OCI-LY3 (cell line): ENCODE results near the gene KRTAP12-1.

Experiments
- H2AFZ ChIP-seq: fragments of 200-600, 300-600 bp; shearing (Covaris generic); 2 replicates; pipeline ENCODE4 v1.6.0; 2014; ENCODE audit warnings: antibody characterized with exemption, low read depth, low read length
- H3K27ac ChIP-seq: fragments of 200-600, 300-600 bp; sonication (generic); 2 replicates; pipeline ENCODE4 v1.5.1; 2014; ENCODE audit warnings: mild to moderate bottlenecking, low read length, moderate library complexity, mixed read lengths
- H3K27me3 ChIP-seq: fragments of 200-600, 300-600 bp; sonication (generic); 2 replicates; pipeline ENCODE4 v1.6.1; 2014; ENCODE audit warnings: low read depth, low read length, mixed read lengths
- H3K36me3 ChIP-seq: fragments of 200-600, 300-600 bp; sonication (generic); replicated peaks from 2 replicates; pipeline ENCODE3; 2014; ENCODE audit warnings: low read depth, low read length, mixed read lengths
- H3K4me1 ChIP-seq: fragments of 300-600, 200-600 bp; sonication (generic); 2 replicates; pipeline ENCODE4 v1.6.1; 2014; ENCODE audit warnings: low read length, mixed read lengths
- H3K4me2 ChIP-seq: fragments of 200-600, 300-600 bp; sonication (generic); 2 replicates; pipeline ENCODE4 v1.6.1; 2014; ENCODE audit warnings: low read length, mixed read lengths
- H3K4me3 ChIP-seq: fragments of 300-600, 200-600 bp; sonication (generic); 2 replicates; pipeline ENCODE4 v1.5.1; 2014; ENCODE audit warnings: antibody characterized with exemption, mild to moderate bottlenecking, low read length, moderate library complexity
- H3K79me2 ChIP-seq: fragments of 300-600, 200-600 bp; shearing (Covaris generic); 2 replicates; pipeline ENCODE4 v1.6.1; 2014; ENCODE audit warnings: mild to moderate bottlenecking, low read length, mixed read lengths
- H3K9ac ChIP-seq: fragments of 300-600, 200-600 bp; shearing (Covaris generic); 2 replicates; pipeline ENCODE4 v1.6.0; 2014; ENCODE audit warnings: mild to moderate bottlenecking, low read length, moderate library complexity
- H3K9me3 ChIP-seq: fragments of 200-600, 300-600 bp; shearing (Covaris generic); 2 replicates; pipeline ENCODE4 v1.6.1; 2014; ENCODE audit warnings: low read length, mixed read lengths; ENCODE audit not compliant: insufficient read depth
- H4K20me1 ChIP-seq: fragments of 200-600, 300-600 bp; sonication (generic); 2 replicates; pipeline ENCODE4 v1.6.1; 2016; ENCODE audit warnings: low read length, mixed read lengths; ENCODE audit not compliant: insufficient read depth
- EZH2phosphoT487 ChIP-seq: fragments of 200-600 bp; shearing (Covaris generic); IDR thresholded peaks from 2 replicates; pipeline ENCODE4 v1.6.1; 2018; ENCODE audit warnings: antibody characterized with exemption, mixed run types, low read depth
- TF ChIP-seq, protein P1 (sequence below): fragments of 200-600, 300-600 bp; sonication (generic); IDR thresholded peaks from 2 replicates; pipeline ENCODE4 v1.5.1; 2014; ENCODE audit warnings: antibody characterized with exemption, low read length, low read depth

KRTAP12-1 gene

DNA sequence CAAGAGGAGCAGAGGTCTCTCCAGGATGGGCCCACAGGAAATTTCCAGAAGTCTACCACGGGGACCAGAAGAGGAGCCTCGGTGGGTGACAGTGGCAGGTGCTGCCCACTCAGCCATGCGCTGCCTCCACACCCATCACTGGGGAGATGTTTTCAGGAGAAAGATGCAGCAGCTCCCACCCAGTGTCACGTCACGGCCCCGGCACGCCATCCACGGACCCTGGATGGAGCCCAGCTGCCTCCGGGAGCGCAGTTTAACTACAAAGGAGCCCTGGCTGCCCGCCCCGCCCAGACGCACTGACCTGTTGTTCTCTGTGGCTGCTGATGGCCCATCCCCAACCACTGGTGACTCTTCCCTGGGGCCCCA lies 22.7 kb upstream of the KRTAP12-1 start:
- Histone ChIP-seq H3K79me2 (no peaks in the 10 kb centered on the region), H3K4me1 (no peaks in the 10 kb centered on the region), H3K36me3 (no peaks in the 10 kb centered on the region), H2AFZ (no peak overlapping the region), H4K20me1 (no peaks in the 10 kb centered on the region), H3K9ac (no peak overlapping the region), H3K4me3 (no peak overlapping the region), H3K4me2 (no peak overlapping the region), H3K9me3 (no peaks in the 10 kb centered on the region), H3K27ac (no peak overlapping the region), H3K27me3 (no peaks in the 10 kb centered on the region)
- TF ChIP-seq, protein P1, sequence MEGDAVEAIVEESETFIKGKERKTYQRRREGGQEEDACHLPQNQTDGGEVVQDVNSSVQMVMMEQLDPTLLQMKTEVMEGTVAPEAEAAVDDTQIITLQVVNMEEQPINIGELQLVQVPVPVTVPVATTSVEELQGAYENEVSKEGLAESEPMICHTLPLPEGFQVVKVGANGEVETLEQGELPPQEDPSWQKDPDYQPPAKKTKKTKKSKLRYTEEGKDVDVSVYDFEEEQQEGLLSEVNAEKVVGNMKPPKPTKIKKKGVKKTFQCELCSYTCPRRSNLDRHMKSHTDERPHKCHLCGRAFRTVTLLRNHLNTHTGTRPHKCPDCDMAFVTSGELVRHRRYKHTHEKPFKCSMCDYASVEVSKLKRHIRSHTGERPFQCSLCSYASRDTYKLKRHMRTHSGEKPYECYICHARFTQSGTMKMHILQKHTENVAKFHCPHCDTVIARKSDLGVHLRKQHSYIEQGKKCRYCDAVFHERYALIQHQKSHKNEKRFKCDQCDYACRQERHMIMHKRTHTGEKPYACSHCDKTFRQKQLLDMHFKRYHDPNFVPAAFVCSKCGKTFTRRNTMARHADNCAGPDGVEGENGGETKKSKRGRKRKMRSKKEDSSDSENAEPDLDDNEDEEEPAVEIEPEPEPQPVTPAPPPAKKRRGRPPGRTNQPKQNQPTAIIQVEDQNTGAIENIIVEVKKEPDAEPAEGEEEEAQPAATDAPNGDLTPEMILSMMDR = no peak

DNA sequence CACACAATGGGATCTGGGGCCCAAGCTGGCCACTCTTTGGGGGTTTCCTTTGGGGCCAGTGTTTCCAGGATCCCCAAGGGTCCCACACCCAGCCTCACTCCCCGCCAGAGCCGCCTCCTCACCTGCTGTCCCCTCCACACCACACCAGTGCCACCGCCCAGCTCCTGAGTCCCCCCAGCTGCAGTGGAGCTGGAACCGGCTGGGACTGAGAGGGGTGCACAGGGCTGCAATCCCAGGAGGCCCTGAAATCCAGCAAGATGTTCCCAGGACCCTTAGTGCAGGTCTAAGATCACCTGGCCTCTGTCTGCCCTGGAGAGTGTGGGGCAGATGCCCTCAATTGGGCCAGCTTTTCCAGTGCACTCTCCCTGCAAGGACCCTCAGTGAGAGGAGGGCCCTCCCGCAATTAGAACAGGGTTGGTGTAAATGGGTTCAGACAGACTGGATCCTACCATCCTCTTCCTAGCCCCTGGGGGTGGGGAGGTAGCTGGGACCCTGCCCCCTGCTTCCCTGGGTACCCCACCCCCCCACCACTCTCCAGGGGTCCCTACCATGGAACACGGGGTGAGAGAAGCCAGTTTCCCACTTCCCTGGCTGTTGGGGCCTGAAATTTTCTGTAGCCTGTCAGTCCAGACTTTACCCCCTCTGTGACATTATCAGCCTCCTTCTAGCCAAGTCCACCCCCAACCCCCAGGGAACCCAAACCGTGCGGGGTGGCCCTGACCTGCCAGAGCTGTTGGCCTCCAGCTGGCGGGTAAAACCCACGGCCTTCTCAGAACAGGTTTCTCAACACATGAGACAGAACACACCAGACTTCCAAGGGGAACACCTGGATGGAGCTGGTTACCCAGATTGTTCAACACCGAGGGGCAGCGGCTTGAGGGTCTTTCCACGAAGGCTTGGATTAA lies 22.0 kb upstream of the KRTAP12-1 start:
- Histone ChIP-seq H3K79me2 (no peaks in the 10 kb centered on the region), H3K27ac (no peak overlapping the region), H3K4me2 (no peak overlapping the region), H3K9me3 (no peaks in the 10 kb centered on the region), H3K4me3 (no peak overlapping the region), H3K27me3 (no peaks in the 10 kb centered on the region), H4K20me1 (no peaks in the 10 kb centered on the region), H3K4me1 (no peaks in the 10 kb centered on the region), H2AFZ (no peak overlapping the region), H3K9ac (no peak overlapping the region), H3K36me3 (no peaks in the 10 kb centered on the region)
- no peak for TF ChIP-seq EZH2phosphoT487
- TF ChIP-seq, protein P1 = no peak

DNA sequence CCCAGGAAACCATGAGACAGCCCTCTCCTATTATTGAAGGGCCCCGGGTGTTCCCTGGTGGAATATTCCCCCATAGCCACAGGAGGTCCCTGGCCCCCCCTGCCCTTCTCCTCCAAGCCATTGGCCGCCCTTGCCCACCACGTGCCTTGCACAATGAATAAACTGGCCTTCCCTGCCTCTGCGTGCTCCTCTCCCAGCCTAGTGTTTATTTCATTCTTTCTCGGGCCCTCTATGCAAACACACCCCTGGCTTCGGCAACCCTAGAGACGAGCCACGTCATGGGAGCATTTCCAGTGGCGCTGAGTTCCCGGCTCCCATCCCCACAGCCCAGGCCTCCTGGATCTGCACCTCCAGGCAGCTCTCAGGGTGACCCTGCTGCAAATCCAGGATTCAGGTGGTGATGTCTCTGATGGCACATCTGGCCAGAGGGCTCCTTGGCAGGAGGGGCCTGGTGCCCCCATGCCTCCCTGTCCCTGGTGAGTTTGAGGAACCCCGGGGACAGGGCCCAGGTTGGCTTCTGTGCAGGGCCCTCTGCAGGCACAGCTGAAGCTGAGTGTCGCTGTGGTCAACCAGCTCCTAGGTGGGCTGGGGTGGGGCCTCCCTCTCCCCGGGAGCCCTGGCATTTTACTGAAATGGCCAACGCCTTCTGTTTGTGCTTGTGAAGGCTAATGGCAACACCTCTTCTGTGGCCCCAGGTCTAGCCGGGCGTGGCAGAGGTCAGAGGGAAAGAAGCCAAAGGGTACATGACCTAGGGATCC lies 21.2 kb upstream of the KRTAP12-1 start:
- H3K36me3 ChIP-seq = no peaks in the 10 kb centered on the region
- H3K9ac ChIP-seq = no peak overlapping the region
- H3K4me2 ChIP-seq = no peak overlapping the region
- no peaks in the 10 kb centered on the region for H3K27me3 ChIP-seq
- no peak overlapping the region for H2AFZ ChIP-seq
- no peak overlapping the region for H3K27ac ChIP-seq
- no peaks in the 10 kb centered on the region for H4K20me1 ChIP-seq
- H3K4me3 ChIP-seq = no peak overlapping the region
- H3K4me1 ChIP-seq = no peaks in the 10 kb centered on the region
- H3K9me3 ChIP-seq = no peaks in the 10 kb centered on the region
- no peaks in the 10 kb centered on the region for H3K79me2 ChIP-seq
- TF ChIP-seq EZH2phosphoT487 = no peak
- TF ChIP-seq, protein P1 = no peak
